Astrocyte (in vitro differentiated cells and primary cell): Measurements from ENCODE around the gene OLFML2B. TPM values are rescaled to one million over a fixed set of nuclear protein-coding genes. Genes with fewer than 3 reads are reported as not detected.

Experiments
- DNase-seq: peaks from one replicate; pipeline ENCODE4 v3.0.0-alpha.2; 2010; ENCODE audit warnings: low read depth
- FAIRE-seq: peaks from 2 replicates; lab custom pipeline; 2011; peaks lifted over from hg19 to GRCh38; lab: Jason Lieb, UNC
- H2AFZ ChIP-seq: 2 replicates; pipeline ENCODE4 v1.6.0; 2012; ENCODE audit warnings: low read depth, low read length, inconsistent platforms
- H3K27ac ChIP-seq: 2 replicates; pipeline ENCODE4 v1.5.1; 2011; ENCODE audit warnings: low read depth, low read length, inconsistent platforms
- H3K27me3 ChIP-seq: 2 replicates; pipeline ENCODE4 v1.6.0; 2011; ENCODE audit warnings: low read length, inconsistent platforms; ENCODE audit not compliant: insufficient read depth
- H3K36me3 ChIP-seq: 2 replicates; pipeline ENCODE4 v1.5.1; 2011; ENCODE audit warnings: low read length, inconsistent platforms; ENCODE audit not compliant: insufficient read depth
- H3K4me1 ChIP-seq: 2 replicates; pipeline ENCODE4 v1.5.1; 2011; ENCODE audit warnings: low read length, inconsistent platforms; ENCODE audit not compliant: insufficient read depth
- H3K4me2 ChIP-seq: 2 replicates; pipeline ENCODE4 v1.6.0; 2012; ENCODE audit warnings: low read length, inconsistent platforms
- H3K4me3 ChIP-seq: 2 replicates; pipeline ENCODE4 v1.5.1; 2011; ENCODE audit warnings: low read depth, mild to moderate bottlenecking, low read length, inconsistent platforms; ENCODE audit not compliant: insufficient read depth
- H3K79me2 ChIP-seq: 2 replicates; pipeline ENCODE4 v1.6.0; 2012; ENCODE audit warnings: mild to moderate bottlenecking, low read length, inconsistent platforms; ENCODE audit not compliant: insufficient read depth
- H3K9ac ChIP-seq: 2 replicates; pipeline ENCODE4 v1.6.0; 2012; ENCODE audit warnings: mild to moderate bottlenecking, low read length, inconsistent platforms
- H3K9me3 ChIP-seq: 2 replicates; pipeline ENCODE4 v1.5.1; 2012; ENCODE audit warnings: low read depth, mild to moderate bottlenecking, low read length, inconsistent platforms; ENCODE audit not compliant: insufficient read depth
- H4K20me1 ChIP-seq: 2 replicates; pipeline ENCODE4 v1.6.0; 2012; ENCODE audit warnings: low read length, inconsistent platforms; ENCODE audit not compliant: insufficient read depth
- H3K27ac Mint-ChIP-seq: one replicate; pipeline ENCODE4 v1.8.0; 2021; ENCODE audit warnings: mild to moderate bottlenecking, mixed read lengths; ENCODE audit not compliant: unreplicated experiment
- H3K27me3 Mint-ChIP-seq: one replicate; pipeline ENCODE4 v1.8.0; 2021; ENCODE audit warnings: low read depth, mixed read lengths; ENCODE audit not compliant: unreplicated experiment
- H3K36me3 Mint-ChIP-seq: one replicate; pipeline ENCODE4 v1.8.0; 2021; ENCODE audit warnings: low read depth, mixed read lengths; ENCODE audit not compliant: unreplicated experiment
- H3K4me1 Mint-ChIP-seq: one replicate; pipeline ENCODE4 v1.8.0; 2021; ENCODE audit warnings: low read depth, mixed read lengths; ENCODE audit not compliant: unreplicated experiment
- H3K4me3 Mint-ChIP-seq: one replicate; pipeline ENCODE4 v1.8.0; 2021; ENCODE audit warnings: mild to moderate bottlenecking, moderate library complexity, mixed read lengths; ENCODE audit not compliant: unreplicated experiment
- H3K9me3 Mint-ChIP-seq: one replicate; pipeline ENCODE4 v1.8.0; 2021; ENCODE audit warnings: mild to moderate bottlenecking, mixed read lengths; ENCODE audit not compliant: unreplicated experiment
- EZH2 ChIP-seq: IDR thresholded peaks from 2 replicates; pipeline ENCODE4 v1.6.1; 2012; ENCODE audit warnings: mild to moderate bottlenecking, low read length, inconsistent platforms; ENCODE audit not compliant: insufficient read depth
- total RNA-seq: library from RNA; stranded (reverse); gene quantifications from 2 replicates; pipeline ENCODE4 v1.2.1, GENCODE V29; 2021
- TF ChIP-seq, protein P1 (sequence below): IDR thresholded peaks from 2 replicates; pipeline ENCODE4 v1.5.1; 2011; ENCODE audit warnings: low read depth, mild to moderate bottlenecking, inconsistent platforms, low read length, moderate library complexity; ENCODE audit not compliant: insufficient read depth

OLFML2B gene
- total RNA-seq, 1 donor from 2014 or later, result 14.7 TPM

DNA sequence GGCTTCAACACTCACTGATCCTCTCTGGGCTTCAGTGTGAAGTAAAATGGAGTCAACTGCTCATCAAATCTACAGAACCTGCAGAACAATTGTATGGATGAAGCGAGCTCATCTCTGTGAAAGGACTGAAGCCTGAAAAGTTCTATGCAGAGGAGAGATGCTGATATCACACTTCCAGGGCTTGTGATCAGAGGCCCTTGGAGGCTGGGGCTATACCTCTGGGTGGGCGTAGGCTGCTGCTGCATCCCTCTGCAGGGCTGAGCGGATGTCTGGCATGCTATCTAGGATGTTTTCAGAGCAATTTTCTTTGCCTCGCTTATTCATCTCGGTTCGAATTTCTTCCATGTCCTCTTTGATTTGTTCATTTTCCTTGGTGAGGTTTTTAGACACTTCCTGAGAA is 17.6 kb downstream of the OLFML2B start:
- TF ChIP-seq, protein P1, sequence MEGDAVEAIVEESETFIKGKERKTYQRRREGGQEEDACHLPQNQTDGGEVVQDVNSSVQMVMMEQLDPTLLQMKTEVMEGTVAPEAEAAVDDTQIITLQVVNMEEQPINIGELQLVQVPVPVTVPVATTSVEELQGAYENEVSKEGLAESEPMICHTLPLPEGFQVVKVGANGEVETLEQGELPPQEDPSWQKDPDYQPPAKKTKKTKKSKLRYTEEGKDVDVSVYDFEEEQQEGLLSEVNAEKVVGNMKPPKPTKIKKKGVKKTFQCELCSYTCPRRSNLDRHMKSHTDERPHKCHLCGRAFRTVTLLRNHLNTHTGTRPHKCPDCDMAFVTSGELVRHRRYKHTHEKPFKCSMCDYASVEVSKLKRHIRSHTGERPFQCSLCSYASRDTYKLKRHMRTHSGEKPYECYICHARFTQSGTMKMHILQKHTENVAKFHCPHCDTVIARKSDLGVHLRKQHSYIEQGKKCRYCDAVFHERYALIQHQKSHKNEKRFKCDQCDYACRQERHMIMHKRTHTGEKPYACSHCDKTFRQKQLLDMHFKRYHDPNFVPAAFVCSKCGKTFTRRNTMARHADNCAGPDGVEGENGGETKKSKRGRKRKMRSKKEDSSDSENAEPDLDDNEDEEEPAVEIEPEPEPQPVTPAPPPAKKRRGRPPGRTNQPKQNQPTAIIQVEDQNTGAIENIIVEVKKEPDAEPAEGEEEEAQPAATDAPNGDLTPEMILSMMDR, result no peak
- TF ChIP-seq EZH2, result no peak
- Histone ChIP-seq H2AFZ (no peak overlapping the region), H3K4me1 (peaks cover 23% of the 10 kb centered on the region), H3K79me2 (no peaks in the 10 kb centered on the region), H3K9ac (no peak overlapping the region), H3K36me3 (no peaks in the 10 kb centered on the region), H4K20me1 (no peaks in the 10 kb centered on the region), H3K27ac (no peak overlapping the region), H3K4me3 (no peak overlapping the region), H3K4me2 (no peak overlapping the region), H3K27me3 (peaks cover 3% of the 10 kb centered on the region), H3K9me3 (no peaks in the 10 kb centered on the region)
- no peak overlapping the region for H3K4me3 Mint-ChIP-seq
- H3K27me3 Mint-ChIP-seq, result peaks cover 19% of the 10 kb centered on the region
- H3K36me3 Mint-ChIP-seq, result peaks cover 13% of the 10 kb centered on the region
- H3K27ac Mint-ChIP-seq, result peak overlapping the region; percentile 26
- no peak for DNase-seq
- no peak for FAIRE-seq
- H3K9me3 Mint-ChIP-seq, result peaks cover 3% of the 10 kb centered on the region
- peaks cover 26% of the 10 kb centered on the region for H3K4me1 Mint-ChIP-seq

DNA sequence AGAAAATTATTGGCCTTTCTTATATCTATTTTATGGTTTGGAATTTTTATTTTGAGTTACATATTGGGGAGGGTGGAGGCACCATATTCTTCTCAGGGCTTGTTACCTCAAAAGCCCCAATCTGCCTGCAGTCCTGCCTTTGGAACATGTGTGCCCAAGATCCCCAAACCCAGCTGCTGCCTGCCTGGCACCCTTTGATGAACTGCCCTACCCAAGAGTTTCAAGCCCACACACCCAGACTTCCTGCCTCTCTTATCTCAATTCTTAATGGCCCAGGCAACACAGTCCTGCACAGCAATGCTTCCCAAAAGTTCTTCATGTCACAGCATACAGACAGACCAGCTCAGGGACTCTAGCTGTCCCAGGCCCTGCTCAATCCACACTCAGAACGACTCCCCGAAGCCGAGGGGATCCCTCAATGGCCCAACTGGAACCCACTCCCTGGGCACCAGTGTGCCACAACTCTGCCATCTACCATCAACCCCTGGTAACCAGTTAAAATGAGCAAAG is 19.2 kb downstream of the OLFML2B start:
- Histone ChIP-seq H3K9me3 (no peaks in the 10 kb centered on the region), H3K27ac (no peak overlapping the region), H3K4me3 (no peak overlapping the region), H3K4me1 (peaks cover 23% of the 10 kb centered on the region), H2AFZ (no peak overlapping the region), H3K27me3 (peaks cover 3% of the 10 kb centered on the region), H4K20me1 (no peaks in the 10 kb centered on the region), H3K36me3 (no peaks in the 10 kb centered on the region), H3K79me2 (no peaks in the 10 kb centered on the region), H3K9ac (peak overlapping the region; percentile 84), H3K4me2 (peak overlapping the region; percentile 84)
- Mint-ChIP-seq H3K9me3 (no peaks in the 10 kb centered on the region), H3K27ac (peak overlapping the region; percentile 90), H3K4me3 (peak overlapping the region; percentile 18), H3K4me1 (peaks cover 26% of the 10 kb centered on the region), H3K36me3 (peaks cover 11% of the 10 kb centered on the region), H3K27me3 (peaks cover 11% of the 10 kb centered on the region)
- TF ChIP-seq, protein P1, result no peak
- no peak for TF ChIP-seq EZH2
- DNase-seq (no peak), FAIRE-seq (no peak)

DNA sequence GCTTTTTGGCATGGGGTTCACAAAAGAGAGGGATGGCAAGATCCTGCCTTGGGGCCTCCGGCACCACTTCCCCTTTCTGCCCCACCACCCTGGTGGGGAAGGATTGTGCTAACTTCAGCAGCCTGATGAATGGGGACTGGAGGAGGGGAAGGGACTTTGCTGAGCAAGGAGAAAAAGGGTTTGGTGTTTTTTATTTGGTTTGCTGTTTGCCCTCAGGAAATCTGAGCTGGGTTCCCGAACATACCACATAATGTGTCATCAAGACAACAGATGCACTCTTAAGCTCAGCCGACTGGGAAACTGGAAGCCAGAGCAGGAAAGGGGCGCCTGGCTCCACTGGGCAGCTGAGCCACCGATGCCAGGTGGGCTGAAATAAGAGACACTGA is 19.8 kb downstream of the OLFML2B start:
- Histone ChIP-seq H3K27ac (peak overlapping the region; percentile 85), H3K4me1 (peaks cover 23% of the 10 kb centered on the region), H2AFZ (no peak overlapping the region), H3K4me3 (peak overlapping the region; percentile 48), H3K9ac (peak overlapping the region; percentile 84), H3K36me3 (no peaks in the 10 kb centered on the region), H3K79me2 (no peaks in the 10 kb centered on the region), H3K4me2 (peak overlapping the region; percentile 84), H4K20me1 (no peaks in the 10 kb centered on the region), H3K9me3 (no peaks in the 10 kb centered on the region), H3K27me3 (peaks cover 3% of the 10 kb centered on the region)
- H3K4me1 Mint-ChIP-seq, result peaks cover 26% of the 10 kb centered on the region
- no peak for TF ChIP-seq EZH2
- peak overlapping the region; percentile 51 for H3K4me3 Mint-ChIP-seq
- no peaks in the 10 kb centered on the region for H3K9me3 Mint-ChIP-seq
- peak overlapping the region; percentile 90 for H3K27ac Mint-ChIP-seq
- peaks cover 10% of the 10 kb centered on the region for H3K36me3 Mint-ChIP-seq
- peaks cover 5% of the 10 kb centered on the region for H3K27me3 Mint-ChIP-seq
- DNase-seq (peak; percentile 93), FAIRE-seq (no peak)
